Lower lobe of right lung (tissue), 2 donors: ENCODE results near the gene ZSWIM2. TPM values are rescaled to one million over a fixed set of nuclear protein-coding genes. Genes with fewer than 3 reads are reported as not detected.
A peak's percentile ranks its signal among the peaks of the same experiment; 100 is the strongest.
"Not testable (repeated sequence)": the region's sequence is repeated elsewhere in the genome, so short reads cannot be mapped to it uniquely, and the experiment has no call there.

ENCODE experiments used
- ATAC-seq, 2 donors: fragments of 200-7000 bp; cut with Tn5 transposase; one replicate each; pipeline ENCODE4 v1.9.1; 2020 to 2022; ENCODE audit warnings: mild to moderate bottlenecking in 2 of 2, moderate library complexity in 2 of 2
- DNase-seq: peaks from one replicate; pipeline ENCODE4 v3.0.0-alpha.2; 2020
- H3K27ac ChIP-seq: fragments of 200-600 bp; one replicate; pipeline ENCODE4 v1.8.0; 2022
- H3K27me3 ChIP-seq: fragments of 200-600 bp; one replicate; pipeline ENCODE4 v1.8.0; 2022; ENCODE audit warnings: low read depth
- H3K36me3 ChIP-seq: fragments of 200-600 bp; one replicate; pipeline ENCODE4 v1.8.0; 2022; ENCODE audit warnings: mild to moderate bottlenecking
- H3K4me1 ChIP-seq: fragments of 200-600 bp; one replicate; pipeline ENCODE4 v1.8.0; 2022
- H3K4me3 ChIP-seq: fragments of 200-600 bp; one replicate; pipeline ENCODE4 v1.8.0; 2022; ENCODE audit warnings: mild to moderate bottlenecking
- H3K9me3 ChIP-seq: fragments of 200-600 bp; one replicate; pipeline ENCODE4 v1.8.0; 2022
- CTCF ChIP-seq: fragments of 200-600 bp; IDR thresholded peaks from one replicate; pipeline ENCODE4 v1.8.0; 2022; ENCODE audit warnings: antibody characterized with exemption, mild to moderate bottlenecking
- intact Hi-C: fragments of 100-400 bp; cut with DNase I; formaldehyde crosslinking; loops from one replicate; pipeline ENCODE4 v1.11.0; 2022
- long read RNA-seq: library from polyadenylated mRNA; unstranded; transcript quantifications from one replicate; pipeline ENCODE4 v2.0.0, GENCODE V29; 2021
- total RNA-seq: library from RNA; stranded (reverse); fragmentation: NEBNext Ultra II Directional; extraction: Animal tissue kit (Norgen Biotek cat#: 25700); gene quantifications from one replicate; pipeline ENCODE4 v1.2.1, GENCODE V29; 2021
- donor health status: DM: no; HTN: yes; CAD: no; lungs with severe emphysema.

The ZSWIM2 gene, protein sequence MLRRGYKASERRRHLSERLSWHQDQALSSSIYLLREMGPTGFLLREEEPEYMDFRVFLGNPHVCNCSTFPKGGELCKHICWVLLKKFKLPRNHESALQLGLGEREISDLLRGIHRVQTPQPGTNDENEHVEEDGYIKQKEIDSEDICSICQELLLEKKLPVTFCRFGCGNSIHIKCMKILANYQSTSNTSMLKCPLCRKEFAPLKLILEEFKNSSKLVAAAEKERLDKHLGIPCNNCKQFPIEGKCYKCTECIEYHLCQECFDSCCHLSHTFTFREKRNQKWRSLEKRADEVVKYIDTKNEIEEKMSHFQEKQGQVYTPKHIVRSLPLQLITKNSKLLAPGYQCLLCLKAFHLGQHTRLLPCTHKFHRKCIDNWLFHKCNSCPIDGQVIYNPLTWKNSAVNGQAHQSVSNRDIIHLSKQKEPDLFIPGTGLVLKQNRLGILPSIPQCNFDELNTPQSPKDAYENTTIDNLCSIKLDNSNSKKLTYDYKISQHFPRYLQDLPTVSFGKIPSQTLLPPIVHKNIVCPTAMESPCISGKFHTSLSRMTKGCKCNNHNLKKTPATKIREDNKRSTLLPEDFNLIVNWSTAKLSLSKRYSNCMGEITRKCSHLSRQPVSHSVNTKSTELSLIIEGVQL
- total RNA-seq, result not detected
- long read RNA-seq, result 0 reads

DNA sequence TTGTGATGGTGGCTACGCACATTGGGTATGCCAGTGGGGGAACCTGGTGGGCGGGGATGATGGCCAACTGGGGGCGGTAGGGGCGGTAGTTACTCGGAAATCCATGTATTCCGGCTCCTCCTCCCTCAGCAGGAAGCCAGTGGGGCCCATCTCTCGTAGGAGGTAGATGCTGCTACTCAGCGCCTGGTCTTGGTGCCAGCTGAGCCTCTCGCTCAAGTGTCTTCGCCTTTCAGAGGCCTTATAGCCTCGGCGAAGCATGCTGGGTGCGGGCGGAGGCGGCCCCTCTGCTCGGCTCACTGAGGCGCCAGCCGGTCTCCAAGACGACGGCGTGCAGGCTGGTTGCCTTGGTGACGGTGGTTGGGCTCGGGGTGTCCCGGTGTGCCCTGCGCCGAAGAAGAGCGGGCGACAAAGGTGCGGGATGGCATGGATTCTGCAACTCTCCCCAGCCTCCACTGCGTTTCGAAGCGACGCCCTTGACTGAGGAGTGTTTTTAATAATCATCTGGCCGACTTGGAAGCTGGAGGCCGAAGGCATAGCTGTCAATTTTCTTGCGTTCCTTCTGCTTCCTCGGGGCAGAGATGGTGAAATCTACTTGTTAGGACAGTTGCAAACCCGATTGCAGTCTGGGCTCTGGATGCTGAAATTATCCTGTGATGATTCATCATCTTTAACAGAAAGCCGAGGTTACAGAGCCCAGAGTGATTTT is at the start of gene ZSWIM2:
ZSWIM2 (minus strand) TSS at position 298 of the 706 bp plus-strand sequence; CDS start at position 258, 40 bp downstream.
- DNase-seq, result peak; percentile 69
- Histone ChIP-seq H3K27ac (no peak within 1 kb of the TSS), H3K36me3 (no peaks in the 10 kb centered on the region), H3K27me3 (no peaks in the 10 kb centered on the region), H3K9me3 (no peaks in the 10 kb centered on the region), H3K4me3 (peak within 1 kb of the TSS; percentile 53), H3K4me1 (no peaks in the 10 kb centered on the region)
- ATAC-seq, result peak; percentile 74 to 89
- intact Hi-C loops, result no loop called here
- TF ChIP-seq CTCF, result no peak

GRCh38 chr2:186896220-186896619 is 47.2 kb upstream of the ZSWIM2 start:
- intact Hi-C loops, ATAC-seq, H3K27ac ChIP-seq, H3K9me3 ChIP-seq, H3K4me3 ChIP-seq, DNase-seq, H3K36me3 ChIP-seq, H3K4me1 ChIP-seq, H3K27me3 ChIP-seq: not testable (repeated sequence)

DNA sequence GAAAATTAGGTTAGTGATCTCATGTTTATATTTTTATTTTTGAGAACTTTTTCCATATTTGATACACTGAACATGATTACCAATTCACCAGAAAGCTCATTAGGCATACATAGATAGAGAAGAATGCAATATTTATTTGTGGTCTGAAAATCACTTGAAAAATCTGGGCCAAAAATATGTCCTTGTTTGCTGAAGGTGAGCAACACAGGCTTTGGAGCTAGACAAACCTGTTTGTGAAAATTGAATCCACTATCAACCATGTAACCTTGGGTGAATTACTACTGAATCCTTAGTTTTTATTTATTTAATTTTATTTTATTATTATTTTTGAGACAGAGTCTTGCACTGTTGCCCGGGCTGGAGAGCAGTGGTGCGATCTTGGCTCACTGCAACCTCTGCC is 46.5 kb upstream of the ZSWIM2 start:
- no peak for TF ChIP-seq CTCF
- Histone ChIP-seq H3K27me3 (no peaks in the 10 kb centered on the region), H3K9me3 (no peaks in the 10 kb centered on the region), H3K4me3 (no peak overlapping the region), H3K27ac (no peak overlapping the region), H3K36me3 (no peaks in the 10 kb centered on the region), H3K4me1 (no peaks in the 10 kb centered on the region)
- ATAC-seq, result no peak
- DNase-seq, result no peak
- intact Hi-C loops, result no loop called here

DNA sequence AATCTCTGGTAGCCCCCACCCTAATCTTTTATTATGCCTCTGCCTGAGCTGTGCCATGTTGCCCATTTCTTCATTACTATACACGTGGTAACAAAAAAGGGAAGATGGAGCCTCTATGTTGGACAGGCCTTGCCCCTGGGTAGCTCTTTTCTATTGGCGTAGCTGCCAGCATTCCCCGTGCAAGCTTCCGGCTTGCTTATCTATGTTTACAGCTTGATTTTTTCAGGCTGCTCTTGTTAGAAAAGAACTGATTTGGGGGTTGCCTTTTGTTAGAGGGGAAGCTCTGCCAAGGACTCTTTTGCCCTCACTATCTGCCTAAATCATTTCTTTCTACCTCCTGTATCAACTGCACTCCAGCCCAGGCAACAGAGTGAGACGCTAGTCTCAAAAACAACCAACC is 45.5 kb upstream of the ZSWIM2 start:
- H3K27ac ChIP-seq, result no peak overlapping the region
- intact Hi-C loops, result no loop called here

GRCh38 chr2:186892821-186893220 is 43.9 kb upstream of the ZSWIM2 start:
- no peak for ATAC-seq
- no peaks in the 10 kb centered on the region for H3K4me1 ChIP-seq
- intact Hi-C loops, result no loop called here
- H3K27ac ChIP-seq, result no peak overlapping the region
- H3K27me3 ChIP-seq, result no peaks in the 10 kb centered on the region
- no peaks in the 10 kb centered on the region for H3K9me3 ChIP-seq
- no peak for DNase-seq
- no peaks in the 10 kb centered on the region for H3K36me3 ChIP-seq
- H3K4me3 ChIP-seq, result no peak overlapping the region
- TF ChIP-seq CTCF, result no peak

More for the DNA sequence above, 45.5 kb upstream of the ZSWIM2 start:
- Histone ChIP-seq H3K27me3 (no peaks in the 10 kb centered on the region), H3K4me1 (no peaks in the 10 kb centered on the region), H3K9me3 (no peaks in the 10 kb centered on the region), H3K36me3 (no peaks in the 10 kb centered on the region), H3K4me3 (no peak overlapping the region)
- no peak for DNase-seq
- no peak for TF ChIP-seq CTCF
- ATAC-seq, result no peak
